BJ (cell line): ENCODE measurements around the gene CAVIN4. TPM values are rescaled to one million over a fixed set of nuclear protein-coding genes. Genes with fewer than 3 reads are reported as not detected.

Source experiments
- CTCF ChIA-PET: fragments of 350-600 bp; formaldehyde crosslinking; extraction: SDS; loops from one replicate; lab custom pipeline; 2021; ENCODE audit warnings: antibody characterized with exemption, inconsistent platforms; lab: Yijun Ruan, JAX
- POLR2A ChIA-PET: fragments of 300-600 bp; sonication (Branson Sonifier 250); formaldehyde crosslinking; extraction: SDS; loops from one replicate; lab custom pipeline; 2021; ENCODE audit warnings: antibody characterized with exemption; lab: Charles Lee
- DNase-seq: peaks from one replicate; pipeline ENCODE4 v3.0.0-alpha.2; 2011; ENCODE audit warnings: low read depth
- H3K27me3 ChIP-seq: 2 replicates; pipeline ENCODE4 v1.6.0; 2011; ENCODE audit warnings: low read length; ENCODE audit not compliant: control insufficient read depth, insufficient read depth
- H3K36me3 ChIP-seq: 2 replicates; pipeline ENCODE4 v1.5.1; 2011; ENCODE audit warnings: low read length; ENCODE audit not compliant: control insufficient read depth, insufficient read depth
- H3K4me3 ChIP-seq: 2 replicates; pipeline ENCODE4 v1.5.1; 2011; ENCODE audit warnings: low read depth, mild to moderate bottlenecking, control low read depth, low read length
- polyA plus RNA-seq: library from polyadenylated mRNA; depleted of rRNA; stranded (reverse); fragments of >200 nt; gene quantifications from 2 replicates; pipeline ENCODE4 v1.2.3, GENCODE V29; 2011
- TF ChIP-seq, protein P1 (sequence below): IDR thresholded peaks from 2 replicates; pipeline ENCODE4 v1.5.1; 2011; ENCODE audit warnings: low read depth, mild to moderate bottlenecking, control low read depth, inconsistent platforms, low read length, moderate library complexity; ENCODE audit not compliant: insufficient read depth

Gene CAVIN4
- polyA plus RNA-seq, 1 experiment, result 0.21 TPM

DNA sequence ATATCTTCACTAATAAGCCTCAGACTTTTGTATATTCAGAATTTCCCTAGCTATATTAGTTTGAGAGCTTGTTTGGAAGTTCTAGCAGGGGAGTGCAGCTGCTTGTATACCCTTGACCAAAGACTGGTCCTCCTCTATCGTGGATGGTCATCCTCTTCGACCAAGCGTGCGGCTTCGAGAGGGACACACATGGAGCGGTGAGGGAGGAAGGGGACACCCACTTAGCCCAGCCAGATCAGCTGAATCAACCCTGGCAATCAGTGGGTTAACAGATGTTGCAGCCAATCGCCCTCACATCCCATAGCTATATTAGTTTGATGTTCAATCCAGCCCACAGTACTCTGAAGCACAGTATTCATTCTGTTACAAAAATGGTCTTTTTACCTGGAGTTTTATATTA, 3.2 kb downstream of the CAVIN4 start:
- no peak for DNase-seq
- H3K36me3 ChIP-seq, result no peaks in the 10 kb centered on the region
- ChIA-PET CTCF (interaction anchor here (0.8 to 1.5 kb wide), 3 partner anchors 15 to 103 kb away, joined by 4 to 7 read pairs (median 4); no protein-coding TSS in a partner anchor), POLR2A (no interaction called here)
- no peaks in the 10 kb centered on the region for H3K27me3 ChIP-seq
- TF ChIP-seq, protein P1, sequence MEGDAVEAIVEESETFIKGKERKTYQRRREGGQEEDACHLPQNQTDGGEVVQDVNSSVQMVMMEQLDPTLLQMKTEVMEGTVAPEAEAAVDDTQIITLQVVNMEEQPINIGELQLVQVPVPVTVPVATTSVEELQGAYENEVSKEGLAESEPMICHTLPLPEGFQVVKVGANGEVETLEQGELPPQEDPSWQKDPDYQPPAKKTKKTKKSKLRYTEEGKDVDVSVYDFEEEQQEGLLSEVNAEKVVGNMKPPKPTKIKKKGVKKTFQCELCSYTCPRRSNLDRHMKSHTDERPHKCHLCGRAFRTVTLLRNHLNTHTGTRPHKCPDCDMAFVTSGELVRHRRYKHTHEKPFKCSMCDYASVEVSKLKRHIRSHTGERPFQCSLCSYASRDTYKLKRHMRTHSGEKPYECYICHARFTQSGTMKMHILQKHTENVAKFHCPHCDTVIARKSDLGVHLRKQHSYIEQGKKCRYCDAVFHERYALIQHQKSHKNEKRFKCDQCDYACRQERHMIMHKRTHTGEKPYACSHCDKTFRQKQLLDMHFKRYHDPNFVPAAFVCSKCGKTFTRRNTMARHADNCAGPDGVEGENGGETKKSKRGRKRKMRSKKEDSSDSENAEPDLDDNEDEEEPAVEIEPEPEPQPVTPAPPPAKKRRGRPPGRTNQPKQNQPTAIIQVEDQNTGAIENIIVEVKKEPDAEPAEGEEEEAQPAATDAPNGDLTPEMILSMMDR, result no peak
- H3K4me3 ChIP-seq, result no peak overlapping the region

DNA sequence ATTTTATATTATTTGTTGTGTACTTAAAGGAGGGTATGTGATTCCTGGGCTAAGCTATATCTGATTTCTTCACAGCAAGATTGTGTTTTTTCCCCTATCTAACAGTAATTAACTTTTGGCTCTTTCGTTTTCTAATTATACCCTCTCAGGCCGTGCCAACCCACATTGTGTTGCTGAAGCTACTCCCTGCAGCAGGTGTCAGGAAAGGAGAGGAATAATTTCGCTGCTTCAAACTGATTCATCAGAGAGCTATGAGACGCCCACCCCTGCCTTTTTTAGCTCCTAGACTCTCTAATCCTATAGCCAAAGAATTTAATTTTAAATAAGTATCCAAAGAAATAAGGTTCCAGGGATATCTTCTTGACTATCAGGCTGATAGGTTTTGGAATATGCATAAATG, 3.8 kb downstream of the CAVIN4 start:
- no peak for DNase-seq
- TF ChIP-seq, protein P1, result no peak
- Histone ChIP-seq H3K27me3 (no peaks in the 10 kb centered on the region), H3K4me3 (no peak overlapping the region), H3K36me3 (no peaks in the 10 kb centered on the region)
- CTCF ChIA-PET, result interaction anchor here (1.5 kb wide), 1 partner anchor 14 kb away, joined by 7 read pairs; no protein-coding TSS in a partner anchor
- POLR2A ChIA-PET, result no interaction called here

DNA sequence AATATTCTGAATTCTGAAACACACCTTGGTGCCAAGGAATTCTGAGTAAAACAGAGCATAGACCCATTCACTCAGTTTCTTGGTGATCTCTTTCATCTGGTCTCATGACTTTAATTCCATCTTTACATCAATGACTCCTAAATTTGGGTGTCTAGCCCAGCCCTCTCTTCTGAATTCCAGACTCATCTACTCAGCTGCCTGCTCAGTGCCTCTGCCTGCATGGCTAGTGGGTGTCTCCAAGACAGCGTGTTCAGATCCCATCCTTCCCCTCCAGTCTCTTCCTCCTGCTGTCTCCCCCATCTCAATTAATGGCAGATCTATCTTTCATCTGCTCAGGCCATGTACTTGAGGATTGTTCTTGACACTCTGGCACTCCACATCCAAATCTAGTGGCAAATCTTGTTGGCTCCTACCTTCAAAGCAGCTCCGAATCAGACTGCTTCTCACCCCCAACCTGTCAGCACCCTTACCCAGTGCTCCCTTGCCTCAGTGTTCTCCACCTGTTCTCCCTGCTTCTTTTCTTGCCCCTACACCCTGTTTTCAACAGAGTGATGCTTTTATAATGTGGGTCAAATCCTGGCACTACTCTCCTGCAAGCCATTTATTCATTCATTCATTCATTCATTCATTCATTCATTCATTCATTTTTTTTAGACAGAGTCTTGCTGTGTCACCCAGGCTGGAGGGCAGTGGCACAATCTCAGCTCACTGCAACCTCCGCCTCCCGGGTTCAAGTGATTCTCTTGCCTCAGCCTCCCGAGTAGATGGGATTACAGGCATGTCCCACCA, 5.3 kb downstream of the CAVIN4 start:
- TF ChIP-seq, protein P1, result no peak
- Histone ChIP-seq H3K4me3 (no peak overlapping the region), H3K36me3 (no peaks in the 10 kb centered on the region), H3K27me3 (no peaks in the 10 kb centered on the region)
- DNase-seq, result no peak
- CTCF ChIA-PET, result interaction anchor here (0.6 to 0.7 kb wide), 2 partner anchors 762 to 1738 kb away, joined by 3 to 4 read pairs; no protein-coding TSS in a partner anchor
- POLR2A ChIA-PET, result no interaction called here

DNA sequence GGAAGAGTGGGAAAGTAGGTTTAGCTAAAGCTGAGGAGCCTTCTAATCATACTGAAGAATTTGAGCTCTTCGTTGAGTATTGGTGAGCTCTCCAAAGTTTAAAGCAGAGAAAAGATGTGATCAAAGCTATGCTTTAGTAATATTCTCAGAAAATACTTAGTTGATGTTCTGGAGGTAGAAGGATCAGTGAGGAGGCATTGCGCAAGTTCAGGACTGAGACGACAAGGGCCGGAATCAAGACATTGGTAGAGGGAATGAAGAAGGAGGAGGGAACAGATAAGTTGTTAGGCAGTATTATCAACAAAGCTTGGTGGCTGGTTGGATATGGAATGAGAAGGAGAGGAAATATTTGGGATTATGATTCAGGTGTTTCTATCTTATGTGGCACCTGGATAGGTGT, 7.1 kb downstream of the CAVIN4 start:
- POLR2A ChIA-PET, result no interaction called here

DNA sequence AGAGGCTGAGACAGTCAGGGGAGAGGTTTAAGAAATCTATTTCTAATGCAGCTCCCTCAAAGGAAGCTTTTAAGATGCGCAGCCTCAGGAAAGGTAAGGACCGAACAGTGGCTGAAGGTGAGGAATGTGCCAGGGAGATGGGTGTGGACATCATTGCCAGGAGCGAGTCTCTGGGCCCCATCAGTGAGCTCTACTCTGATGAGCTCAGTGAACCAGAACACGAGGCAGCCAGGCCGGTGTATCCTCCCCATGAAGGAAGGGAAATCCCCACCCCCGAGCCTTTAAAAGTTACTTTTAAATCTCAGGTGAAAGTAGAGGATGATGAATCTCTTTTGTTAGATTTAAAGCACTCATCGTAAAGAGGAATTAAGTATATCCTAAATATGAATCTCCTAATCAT, 8.2 kb downstream of the CAVIN4 start:
- H3K27me3 ChIP-seq, result no peaks in the 10 kb centered on the region
- POLR2A ChIA-PET, result no interaction called here
- no peaks in the 10 kb centered on the region for H3K36me3 ChIP-seq
- TF ChIP-seq, protein P1, result no peak
- no peak overlapping the region for H3K4me3 ChIP-seq
- DNase-seq, result no peak
- CTCF ChIA-PET, result interaction anchor here (1.0 to 1.2 kb wide), 2 partner anchors 10 to 15 kb away, joined by 4 read pairs; no protein-coding TSS in a partner anchor

More for the DNA sequence above, 7.1 kb downstream of the CAVIN4 start:
- CTCF ChIA-PET, result interaction anchor here (0.6 to 1.7 kb wide), 3 partner anchors 16 to 128 kb away, joined by 4 to 7 read pairs (median 5); no protein-coding TSS in a partner anchor
- Histone ChIP-seq H3K4me3 (no peak overlapping the region), H3K27me3 (no peaks in the 10 kb centered on the region), H3K36me3 (no peaks in the 10 kb centered on the region)
- DNase-seq, result no peak
- TF ChIP-seq, protein P1, result no peak
